ENCODE measurements around the gene TDRD7. TPM values are rescaled to one million over a fixed set of nuclear protein-coding genes. Genes with fewer than 3 reads are reported as not detected.

The TDRD7 gene
- total and polyA plus RNA-seq, 9 of the 15 experiments (the other 6 are each of a cell fraction or from before 2014, with no cell fraction given), result 2.2 to 7.7 (median 5.2) TPM

DNA sequence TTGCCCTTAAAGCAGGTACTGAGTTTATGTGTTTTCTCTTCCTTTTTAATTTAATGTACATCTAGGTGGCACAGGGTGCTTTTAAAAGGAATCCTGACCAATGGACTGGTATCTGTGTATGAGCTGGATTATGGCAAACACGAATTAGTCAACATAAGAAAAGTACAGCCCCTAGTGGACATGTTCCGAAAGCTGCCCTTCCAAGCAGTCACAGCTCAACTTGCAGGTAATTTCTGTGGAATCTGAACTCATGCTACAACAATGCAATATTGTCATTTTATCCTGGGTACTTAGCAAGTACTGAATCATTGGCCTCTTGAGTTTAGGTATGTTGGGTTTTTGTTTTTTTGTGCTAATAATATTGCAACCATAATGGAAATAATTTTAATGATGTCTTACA, 75.2 kb downstream of the TDRD7 start:
- no peaks in the 10 kb centered on the region for H3K9me3 ChIP-seq (replicated peaks; ENCODE audit: control insufficient read depth, insufficient read depth, low read depth, low read length)
- no peaks in the 10 kb centered on the region for H3K9me1 ChIP-seq (ENCODE audit: control insufficient read depth, insufficient read depth, low read length)
- H3K4me3 ChIP-seq, result no peak overlapping the region
- H3K4me2 ChIP-seq (ENCODE audit: insufficient read depth, low read length), result no peak overlapping the region
- no peaks in the 10 kb centered on the region for H3K4me1 ChIP-seq (replicated peaks in 1 of 2; ENCODE audit: control insufficient read depth in 2 of 2, insufficient read depth in 2 of 2, low read length in 2 of 2)
- WGBS (ENCODE audit: insufficient coverage, low coverage, missing lambda C conversion rate), result 20% methylated on average over 2 of the region's 2 CpGs
- in situ Hi-C loops (cut with MboI) (no loop called here), intact Hi-C loops (cut with micrococcal nuclease) (no loop called here)
- no peaks in the 10 kb centered on the region for H4K20me1 ChIP-seq (replicated peaks; ENCODE audit: control insufficient read depth, insufficient read depth, low read length)
- no peaks in the 10 kb centered on the region for H3K79me2 ChIP-seq (ENCODE audit: control insufficient read depth, insufficient read depth, low read length)
- POLR2A ChIA-PET, result interaction anchor here (1.1 to 1.8 kb wide), 2 partner anchors 16 to 28 kb away, joined by 3 to 7 read pairs; no protein-coding TSS in a partner anchor
- no peak overlapping the region for H2AFZ ChIP-seq (ENCODE audit: low read depth, low read length)
- peaks cover 4% of the 10 kb centered on the region; the same call in 1 of the 3 replicates for H3K36me3 ChIP-seq (ENCODE audit: control insufficient read depth, insufficient read depth, low read length)
- no peak overlapping the region for H3K9ac ChIP-seq (ENCODE audit: insufficient read depth in 1 of 2, low read depth in 2 of 2, low read length in 2 of 2)
- TF ChIP-seq CREB1 (IDR thresholded peaks at IDR 0.05), result no peak
- TF ChIP-seq CREB1 (CRISPR knock-in tag; IDR thresholded peaks at IDR 0.05), result no peak
- TF ChIP-seq MXI1 (IDR thresholded peaks at IDR 0.05; ENCODE audit: low read depth, low read length), result no peak
- TF ChIP-seq, protein P1, sequence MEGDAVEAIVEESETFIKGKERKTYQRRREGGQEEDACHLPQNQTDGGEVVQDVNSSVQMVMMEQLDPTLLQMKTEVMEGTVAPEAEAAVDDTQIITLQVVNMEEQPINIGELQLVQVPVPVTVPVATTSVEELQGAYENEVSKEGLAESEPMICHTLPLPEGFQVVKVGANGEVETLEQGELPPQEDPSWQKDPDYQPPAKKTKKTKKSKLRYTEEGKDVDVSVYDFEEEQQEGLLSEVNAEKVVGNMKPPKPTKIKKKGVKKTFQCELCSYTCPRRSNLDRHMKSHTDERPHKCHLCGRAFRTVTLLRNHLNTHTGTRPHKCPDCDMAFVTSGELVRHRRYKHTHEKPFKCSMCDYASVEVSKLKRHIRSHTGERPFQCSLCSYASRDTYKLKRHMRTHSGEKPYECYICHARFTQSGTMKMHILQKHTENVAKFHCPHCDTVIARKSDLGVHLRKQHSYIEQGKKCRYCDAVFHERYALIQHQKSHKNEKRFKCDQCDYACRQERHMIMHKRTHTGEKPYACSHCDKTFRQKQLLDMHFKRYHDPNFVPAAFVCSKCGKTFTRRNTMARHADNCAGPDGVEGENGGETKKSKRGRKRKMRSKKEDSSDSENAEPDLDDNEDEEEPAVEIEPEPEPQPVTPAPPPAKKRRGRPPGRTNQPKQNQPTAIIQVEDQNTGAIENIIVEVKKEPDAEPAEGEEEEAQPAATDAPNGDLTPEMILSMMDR (IDR thresholded peaks at IDR 0.05 in 2 of 3, conservative IDR thresholded peaks at IDR 0.05 in 1 of 3; ENCODE audit: insufficient read depth in 2 of 3, low read depth in 1 of 3, low read length in 3 of 3), result peak; percentile 32 to 46 (median 42); a peak in 5 of 6 replicates
- H3K27me3 ChIP-seq (ENCODE audit: control insufficient read depth in 2 of 2, insufficient read depth in 2 of 2, low read length in 2 of 2), result no peaks in the 10 kb centered on the region
- H3K27ac ChIP-seq (ENCODE audit: extremely low read depth, low read depth, low read length), result no peak overlapping the region
- ATAC-seq, result peak; percentile 79
- BruUV-seq (replicated peaks), result no TSS peak
- DNase-seq (ENCODE audit: extremely low read depth in 1 of 4, low spot score in 3 of 4), result peak in 1 of 4 experiments; percentile 22
- CTCF ChIA-PET (ENCODE audit: low intra/inter-chr PET ratio), result no interaction called here
- FAIRE-seq, result peak; percentile 52

Data from K562 (cell line).